GM13976 (cell line): ENCODE results near the gene TSHZ3.

Experiments
- DNase-seq: peaks from one replicate; pipeline ENCODE4 v3.0.0; 2012; ENCODE audit warnings: low spot score
- CTCF ChIP-seq: IDR thresholded peaks from 2 replicates; pipeline ENCODE4 v1.5.1; 2012; ENCODE audit warnings: borderline replicate concordance, mild to moderate bottlenecking; ENCODE audit not compliant: insufficient read depth; ENCODE audit errors: extremely low read depth, missing control alignments, control extremely low read depth
- in situ Hi-C: fragments of 300-500 bp; cut with MboI; formaldehyde crosslinking; loops from one replicate; pipeline ENCODE4 v1.12.0; 2022; ENCODE audit warnings: low sequenced_read_pairs, mixed read lengths, inconsistent platforms; ENCODE audit not compliant: unreplicated experiment

Gene TSHZ3

GRCh38 chr19:31338069-31338776, 11.0 kb downstream of the TSHZ3 start:
- no peak for TF ChIP-seq CTCF
- in situ Hi-C loops: no loop called here
- DNase-seq: no peak

- in situ Hi-C loops: no loop called here
- no peak for TF ChIP-seq CTCF
- no peak for DNase-seq
Measured at GRCh38 chr19:31337008-31337914, 12.0 kb downstream of the TSHZ3 start.

GRCh38 chr19:31335716-31336115, 13.5 kb downstream of the TSHZ3 start:
- in situ Hi-C loops: no loop called here
- no peak for DNase-seq
- no peak for TF ChIP-seq CTCF

GRCh38 chr19:31334849-31335624, 14.2 kb downstream of the TSHZ3 start:
- in situ Hi-C loops: no loop called here
- DNase-seq: no peak
- no peak for TF ChIP-seq CTCF

- in situ Hi-C loops: no loop called here
- no peak for TF ChIP-seq CTCF
- no peak for DNase-seq
Measured at GRCh38 chr19:31334101-31334848, 15.0 kb downstream of the TSHZ3 start.

GRCh38 chr19:31332096-31332495, 17.1 kb downstream of the TSHZ3 start:
- TF ChIP-seq CTCF: no peak
- DNase-seq: no peak

More at GRCh38 chr19:31332096-31332495, 17.1 kb downstream of the TSHZ3 start:
- in situ Hi-C loops: no loop called here
